GM19328 (cell line): ENCODE data around the gene ABTB1.

ENCODE experiments used
- ATAC-seq: cut with Tn5 transposase; IDR thresholded peaks from one replicate; pipeline ENCODE4 v1.9.1; 2021; ENCODE audit warnings: mild to moderate bottlenecking, moderate library complexity; ENCODE audit not compliant: unreplicated experiment

The ABTB1 gene

DNA sequence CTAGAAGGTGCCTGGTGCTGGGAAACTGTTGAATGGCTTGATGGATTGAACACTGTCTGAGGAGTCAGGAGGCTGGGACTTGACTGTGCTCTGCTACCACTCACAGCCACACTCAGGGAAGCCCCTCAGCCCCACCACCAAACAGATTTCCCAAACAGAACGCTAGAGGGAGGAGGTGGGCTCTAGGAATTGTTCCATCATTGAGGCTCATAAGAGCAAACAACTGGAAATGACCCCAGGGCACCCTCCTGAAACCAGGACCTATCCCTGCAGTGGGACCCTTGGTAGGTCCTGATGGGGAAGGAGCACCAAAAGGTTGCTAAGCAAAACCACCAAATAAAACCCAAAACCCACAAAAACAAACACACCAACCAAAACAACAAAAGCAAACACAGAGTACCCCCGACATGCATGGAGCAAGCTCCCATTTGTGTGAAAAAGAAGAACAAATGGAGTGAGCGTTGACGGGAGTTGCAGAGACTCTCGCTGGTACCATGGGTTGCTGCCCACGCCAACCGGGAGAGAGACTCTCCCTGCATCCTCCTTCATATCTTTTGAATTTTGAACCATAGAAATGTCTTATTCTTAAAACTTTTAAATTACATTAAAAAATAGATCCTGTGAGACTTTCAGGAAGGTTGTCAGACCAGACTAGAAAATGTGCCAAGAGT lies 45.6 kb downstream of the ABTB1 start:
- ATAC-seq = no peak

DNA sequence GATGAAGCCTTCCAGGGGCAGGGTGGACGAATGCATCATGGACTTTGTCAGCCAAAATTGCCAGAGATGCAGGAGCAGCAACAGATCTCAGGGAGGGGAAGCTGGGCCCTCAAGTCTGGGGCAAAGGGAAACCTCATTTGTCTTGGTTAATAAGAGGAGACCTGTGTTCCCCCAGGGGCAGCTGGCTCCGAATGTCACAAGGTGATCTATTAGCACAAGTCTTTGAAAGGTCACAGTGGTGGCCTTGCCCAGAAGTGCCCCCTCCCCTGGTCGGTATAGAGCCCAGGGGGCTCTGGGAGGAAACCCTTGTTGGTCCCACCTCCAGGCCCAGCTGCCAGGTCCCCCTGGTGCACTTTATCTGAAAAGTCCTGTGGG lies 46.2 kb downstream of the ABTB1 start:
- ATAC-seq = no peak

DNA sequence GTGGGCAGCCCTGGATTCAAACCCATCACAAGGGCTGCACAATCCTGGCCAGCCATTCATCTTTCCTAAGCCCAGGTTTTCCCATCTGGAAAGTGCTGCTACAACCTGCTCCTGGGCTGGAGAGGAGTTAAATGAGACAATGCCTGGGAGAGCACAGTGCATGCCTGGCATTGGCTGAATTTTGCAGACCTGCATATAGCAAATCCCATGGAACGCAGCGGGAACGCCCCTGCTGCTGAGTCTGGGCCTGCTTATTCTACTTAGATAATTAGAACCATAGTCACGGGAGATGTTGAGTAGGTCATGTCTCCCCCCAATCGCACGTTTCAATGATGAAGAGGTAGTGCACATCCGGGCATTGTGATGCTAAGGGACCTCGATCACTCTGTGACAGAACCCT lies 46.6 kb downstream of the ABTB1 start:
- no peak for ATAC-seq

DNA sequence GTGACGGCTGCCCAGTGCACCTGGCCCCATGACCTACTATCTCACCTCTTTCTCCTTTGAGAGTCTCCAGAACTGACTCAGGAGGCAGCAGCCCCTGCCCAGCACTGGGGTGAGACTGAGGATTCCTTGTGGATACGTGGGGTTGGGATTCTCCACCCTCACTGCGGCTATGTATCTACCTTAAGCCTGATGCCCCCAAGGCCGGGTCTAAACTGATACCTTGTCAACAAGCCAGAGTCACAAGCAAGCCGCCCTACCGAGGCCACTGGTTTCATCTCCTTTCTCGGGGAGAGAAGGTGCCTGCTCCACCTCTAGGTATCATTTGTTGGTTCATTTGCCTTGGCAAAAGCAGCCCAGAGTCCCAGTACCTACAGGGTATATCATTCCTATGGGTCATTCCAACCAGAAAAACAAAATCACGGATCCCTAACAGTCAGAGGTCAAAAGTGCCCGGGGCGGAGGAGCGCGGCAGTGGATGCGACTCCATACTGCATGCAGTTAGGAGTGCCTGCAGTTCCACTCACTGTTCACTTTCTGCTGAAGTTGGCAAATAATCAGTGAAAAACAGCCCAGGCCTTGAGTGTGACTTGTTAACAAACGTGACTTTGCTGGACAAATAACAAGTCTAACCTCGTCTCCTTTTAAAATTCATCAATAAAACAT lies 47.5 kb downstream of the ABTB1 start:
- ATAC-seq = no peak

DNA sequence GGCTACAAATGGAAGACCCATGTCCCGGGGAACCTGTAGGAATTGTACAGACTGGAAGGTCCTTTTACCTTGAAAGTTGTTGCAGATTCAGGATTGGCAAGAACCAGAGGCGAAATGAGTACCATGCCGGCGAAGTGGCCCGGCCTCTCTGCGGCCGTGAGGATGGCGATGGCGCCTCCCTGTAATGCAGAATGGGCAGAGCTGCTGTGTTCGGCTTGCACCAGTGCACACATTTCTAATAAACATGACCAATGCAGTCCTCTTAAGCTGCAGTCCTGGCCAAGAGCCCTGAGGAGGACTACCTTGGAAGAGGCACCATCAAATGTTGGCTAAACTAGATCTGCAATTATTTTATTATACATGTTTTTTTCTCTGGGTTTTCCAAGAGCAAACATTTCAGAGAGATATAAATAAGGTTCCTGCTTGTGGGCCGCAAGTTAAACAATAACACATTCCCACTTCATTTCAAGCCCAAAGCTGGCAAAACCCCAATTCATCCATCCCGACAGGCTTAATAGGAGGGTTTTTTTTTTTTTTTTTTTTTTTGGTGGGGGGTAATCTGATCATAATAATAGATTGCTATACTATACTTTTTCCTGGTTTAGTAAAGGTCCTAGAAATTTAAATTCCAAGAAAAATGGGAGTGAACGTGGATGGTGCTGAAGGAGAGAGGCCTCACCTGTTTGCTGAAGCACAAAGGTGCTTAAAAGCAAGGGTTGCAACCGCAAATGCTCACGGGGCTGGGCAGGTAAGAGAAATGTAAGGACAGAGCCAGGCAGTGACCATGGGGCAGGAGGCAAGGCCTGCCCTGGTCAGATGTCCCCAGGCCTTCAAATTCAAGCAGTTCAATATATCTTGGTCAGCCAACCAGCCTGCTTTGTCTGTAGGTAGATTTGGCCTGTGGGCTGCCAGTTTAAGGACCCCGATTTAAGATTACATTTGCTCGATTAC lies 48.5 kb downstream of the ABTB1 start:
- no peak for ATAC-seq

DNA sequence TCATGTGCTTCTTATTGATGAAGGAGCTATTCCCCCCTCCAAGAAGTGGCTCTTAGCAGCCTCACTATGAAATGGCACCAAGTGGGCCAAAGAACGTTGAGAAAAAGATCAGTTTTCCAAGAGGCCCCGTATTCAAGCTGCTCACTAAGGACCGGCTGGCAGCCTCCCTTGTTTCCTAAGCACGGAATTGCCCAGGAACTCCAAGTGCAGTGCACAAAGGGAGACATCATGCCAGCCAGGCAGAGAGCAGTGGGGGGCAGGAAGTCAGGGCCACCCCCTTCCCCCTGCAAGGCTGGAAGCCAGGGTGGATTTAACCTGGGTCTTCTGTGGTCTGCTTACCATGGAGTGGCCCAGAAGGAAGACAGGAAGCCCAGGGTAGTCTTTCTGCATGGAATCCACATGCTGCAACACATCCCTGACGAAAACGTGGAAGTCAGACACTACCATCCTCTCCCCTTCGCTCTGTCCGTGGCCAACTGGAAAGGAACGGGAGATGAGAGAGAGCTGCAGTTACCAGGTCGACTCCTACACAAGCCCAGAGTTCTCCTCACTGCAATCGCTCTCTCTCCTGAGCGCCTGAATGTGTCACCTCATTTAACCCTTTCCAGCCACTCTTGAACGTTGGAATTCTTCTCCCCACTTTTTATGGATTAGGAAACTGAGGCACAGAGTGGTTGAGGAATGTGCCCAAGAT lies 49.5 kb downstream of the ABTB1 start:
- ATAC-seq = no peak

DNA sequence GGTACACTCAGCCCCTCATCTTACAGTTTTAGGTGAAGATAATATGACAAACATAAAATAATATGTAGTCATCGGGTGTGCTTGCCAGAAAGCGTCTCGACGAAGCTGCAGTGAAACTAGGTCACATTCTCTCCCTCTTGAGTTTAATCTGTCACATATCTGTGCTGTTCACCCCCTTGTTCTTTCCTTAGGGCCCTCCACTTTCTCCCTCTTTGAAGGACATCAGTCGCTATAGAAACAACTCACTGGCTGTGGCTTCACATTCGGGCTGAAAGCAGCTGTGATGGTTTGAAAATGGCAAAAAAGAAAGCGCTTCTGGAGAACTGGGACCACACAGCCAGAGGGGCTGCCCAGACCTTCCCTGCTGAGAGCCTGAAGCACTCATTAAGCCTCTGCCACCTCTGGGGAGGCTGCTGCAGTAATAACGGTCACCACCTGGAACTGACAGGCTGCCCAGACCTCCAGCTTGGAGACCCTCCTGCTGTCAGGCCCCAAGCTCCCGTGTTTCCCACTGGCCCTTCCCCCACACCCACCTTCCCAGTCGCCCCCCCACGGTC lies 50.3 kb downstream of the ABTB1 start:
- no peak for ATAC-seq

DNA sequence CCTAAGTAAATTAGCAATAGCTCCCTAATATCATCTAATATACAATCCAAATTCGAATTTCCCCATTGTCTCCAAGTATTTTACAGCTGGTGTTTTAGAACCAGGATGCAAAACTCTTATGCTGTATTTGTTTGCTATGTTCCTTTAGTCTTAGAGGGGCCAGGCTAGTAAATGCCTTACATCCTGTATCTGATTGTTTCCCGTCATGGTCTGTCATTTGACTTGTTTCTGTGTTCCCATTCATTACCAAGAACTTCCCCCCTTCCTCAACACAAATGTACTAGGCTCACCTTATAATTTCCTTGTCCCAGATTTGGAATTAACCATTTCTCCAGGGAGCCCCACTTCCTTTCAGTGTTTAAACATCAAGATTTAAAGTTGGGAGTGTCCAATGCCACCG lies 54.1 kb downstream of the ABTB1 start:
- ATAC-seq = no peak

DNA sequence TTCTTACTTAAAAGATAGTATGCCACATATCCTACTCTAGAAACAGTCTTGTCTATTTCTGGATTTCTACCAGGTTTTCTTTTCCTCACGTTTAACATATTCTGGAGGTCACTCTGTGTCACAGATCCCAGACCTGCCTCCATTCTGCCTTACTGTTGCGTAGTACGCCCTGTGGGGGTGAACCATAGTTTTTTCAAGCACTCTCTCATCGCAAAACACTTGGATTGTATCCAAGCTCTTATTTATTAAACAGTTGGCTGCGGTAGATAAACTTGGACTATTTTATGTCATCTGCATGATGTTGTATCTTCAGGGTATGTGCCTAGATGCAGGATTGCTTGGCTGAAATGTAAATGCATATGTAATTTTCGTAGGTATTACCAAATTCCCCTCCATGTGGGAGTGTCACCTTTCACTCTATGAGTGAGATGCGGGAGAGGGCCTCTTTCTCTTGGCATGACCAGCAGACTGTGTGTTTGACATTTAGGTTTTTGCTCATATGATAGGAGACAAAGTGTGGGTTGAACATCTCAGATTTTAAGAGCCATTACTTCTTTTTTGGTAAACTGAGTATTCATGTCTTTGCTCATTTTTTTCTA lies 55.8 kb downstream of the ABTB1 start:
- no peak for ATAC-seq

DNA sequence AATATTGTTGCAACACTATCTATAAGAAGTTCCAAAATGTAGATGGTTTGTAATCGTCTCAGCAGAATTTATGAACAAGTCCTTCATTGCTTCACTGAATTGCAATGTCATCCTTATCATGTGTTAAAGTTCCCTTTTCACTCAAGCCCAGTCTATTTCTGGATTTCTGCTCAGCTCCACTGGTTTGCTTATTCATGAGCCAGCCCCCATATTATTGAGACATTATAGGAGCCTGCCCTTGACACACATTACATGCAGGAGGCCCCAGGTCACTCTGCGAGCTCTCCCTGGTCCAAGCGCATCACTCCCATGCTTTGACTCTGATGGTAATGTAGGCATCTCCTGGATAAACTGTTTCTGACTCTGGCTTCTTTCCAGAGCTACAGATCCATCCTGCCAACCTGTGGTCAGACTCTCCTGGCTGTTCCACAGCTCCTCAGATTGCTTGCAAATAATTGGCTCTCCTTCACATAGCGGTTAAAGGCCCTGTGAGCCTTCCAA lies 56.9 kb downstream of the ABTB1 start:
- ATAC-seq = no peak

DNA sequence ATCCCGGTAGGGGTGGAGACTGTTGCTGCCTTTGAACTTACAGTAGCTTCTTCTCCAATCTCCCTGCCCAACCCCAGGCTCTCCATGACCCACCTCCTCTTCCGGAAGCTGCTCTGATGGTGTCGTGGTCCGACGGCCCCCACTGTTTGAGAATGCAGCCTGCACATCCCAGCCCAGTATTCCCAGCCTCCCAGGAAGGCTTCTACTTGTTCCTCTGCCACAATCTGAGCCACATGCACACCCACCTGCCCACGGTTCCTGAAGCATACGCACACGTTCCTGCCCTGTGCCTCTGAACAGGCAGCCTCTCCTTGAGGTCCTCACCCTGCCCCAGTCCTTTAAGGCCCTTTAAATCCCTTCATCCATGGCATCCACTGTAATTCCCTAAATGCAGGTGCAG lies 57.4 kb downstream of the ABTB1 start:
- no peak for ATAC-seq
